A549 (cell line): ENCODE data around the gene MAGI1. TPM values are rescaled to one million over a fixed set of nuclear protein-coding genes. Genes with fewer than 3 reads are reported as not detected.
"Not testable (repeated sequence)": the region's sequence is repeated elsewhere in the genome, so short reads cannot be mapped to it uniquely, and the experiment has no call there.

Source experiments
- ATAC-seq, 2 experiments: fragments of 200-7000 bp in 1 of 2; fragments of >200 bp in 1 of 2; cut with Nextera tagmentation in 1 of 2; cut with Tn5 transposase in 1 of 2; 3 replicates each; pipeline versions ENCODE4 v1.8.0 to v1.9.1; 2018 to 2020; ENCODE audit warnings: mild to moderate bottlenecking in 1 of 2, moderate library complexity in 1 of 2
- CTCF ChIA-PET: fragments of 300-600 bp; sonication (Branson Sonifier 250); formaldehyde crosslinking; extraction: SDS; loops from one replicate; lab custom pipeline; 2021; ENCODE audit warnings: antibody characterized with exemption, inconsistent platforms; lab: Yijun Ruan, JAX
- POLR2A ChIA-PET: fragments of 350-600 bp; formaldehyde crosslinking; extraction: SDS; loops from one replicate; lab custom pipeline; 2021; ENCODE audit warnings: antibody characterized with exemption, inconsistent platforms; lab: Yijun Ruan, JAX
- DNase-seq, 2 experiments: peaks; one replicate each; pipeline versions ENCODE4 v3.0.0 to v3.0.0-alpha.2; 2011 to 2016; ENCODE audit warnings: low read depth in 1 of 2, low spot score in 1 of 2
- FAIRE-seq: peaks from 2 replicates; lab custom pipeline; 2011; peaks lifted over from hg19 to GRCh38; lab: Jason Lieb, UNC
- H3K27ac ChIP-seq, 2 experiments: fragments of >200 bp; sonication (Bioruptor Twin); formaldehyde crosslinking; 3 replicates each; pipeline ENCODE4 v1.5.1; 2016 to 2017
- H3K4me1 ChIP-seq: fragments of >200 bp; sonication (Bioruptor Twin); formaldehyde crosslinking; 3 replicates; pipeline ENCODE4 v1.6.1; 2016
- H3K4me2 ChIP-seq: fragments of >200 bp; sonication (Bioruptor Twin); formaldehyde crosslinking; 3 replicates; pipeline ENCODE4 v1.6.1; 2016
- H3K4me3 ChIP-seq: fragments of >200 bp; sonication (Bioruptor Twin); formaldehyde crosslinking; 3 replicates; pipeline ENCODE4 v1.5.1; 2016
- H3K9me3 ChIP-seq: fragments of >200 bp; sonication (Bioruptor Twin); formaldehyde crosslinking; 3 replicates; pipeline ENCODE4 v1.6.1; 2016
- BHLHE40 ChIP-seq: IDR thresholded peaks from 2 replicates; pipeline ENCODE4 v1.6.1; 2012; ENCODE audit warnings: low read depth, low read length, inconsistent platforms
- CBX8 ChIP-seq: fragments of 200-600 bp; sonication (generic); IDR thresholded peaks from 2 replicates; pipeline ENCODE4 v1.6.1; 2016
- CHD4 ChIP-seq: fragments of 200-600 bp; sonication (generic); IDR thresholded peaks from 2 replicates; pipeline ENCODE4 v1.6.1; 2016; ENCODE audit warnings: antibody characterized with exemption, mild to moderate bottlenecking, borderline replicate concordance
- EHF ChIP-seq: fragments of 250-450 bp; sonication (Bioruptor Pico); IDR thresholded peaks from 2 replicates; pipeline ENCODE4 v1.5.0; 2020; ENCODE audit warnings: mild to moderate bottlenecking
- EHMT2 ChIP-seq: fragments of 200-600 bp; sonication (generic); IDR thresholded peaks from 2 replicates; pipeline ENCODE4 v1.6.1; 2016; ENCODE audit warnings: antibody characterized with exemption, low read depth, mild to moderate bottlenecking, moderate library complexity
- EP300 ChIP-seq, 2 experiments: fragments of >200 bp; sonication (Bioruptor Twin); formaldehyde crosslinking; IDR thresholded peaks; 2 replicates in 1 of 2; 3 replicates in 1 of 2; pipeline ENCODE4 v1.6.1; 2016 to 2017
- ESRRA ChIP-seq: fragments of 150-350 bp; IDR thresholded peaks from 2 replicates; pipeline ENCODE4 v1.6.1; 2014; ENCODE audit warnings: mild to moderate bottlenecking, low read length, borderline replicate concordance
- FOSB ChIP-seq: fragments of 250-450 bp; sonication (Bioruptor Pico); IDR thresholded peaks from 2 replicates; pipeline ENCODE4 v1.5.0; 2020; ENCODE audit warnings: mild to moderate bottlenecking, moderate library complexity
- FOSL2 ChIP-seq, 2 experiments: fragments of 450-650 bp in 1 of 2; fragments of >200 bp in 1 of 2; sonication (Bioruptor Twin) in 1 of 2; formaldehyde crosslinking; IDR thresholded peaks; 2 replicates each; pipeline versions ENCODE4 v1.5.0 to v1.6.1; 2016 to 2020; ENCODE audit warnings: mild to moderate bottlenecking in 1 of 2, moderate library complexity in 1 of 2
- FOXS1 ChIP-seq: fragments of 250-450 bp; sonication (Bioruptor Pico); IDR thresholded peaks from 2 replicates; pipeline ENCODE4 v1.5.0; 2020; ENCODE audit warnings: mild to moderate bottlenecking, moderate library complexity
- HDAC2 ChIP-seq: fragments of 200-600 bp; sonication (generic); IDR thresholded peaks from 2 replicates; pipeline ENCODE4 v1.6.1; 2016
- HOXB13 ChIP-seq: fragments of 250-450 bp; sonication (Bioruptor Pico); IDR thresholded peaks from 2 replicates; pipeline ENCODE4 v1.5.0; 2020; ENCODE audit warnings: low read depth, mild to moderate bottlenecking, moderate library complexity
- HOXB5 ChIP-seq: fragments of 250-450 bp; sonication (Bioruptor Pico); IDR thresholded peaks from 2 replicates; pipeline ENCODE4 v1.5.0; 2020; ENCODE audit warnings: mild to moderate bottlenecking, moderate library complexity
- JUNB ChIP-seq: fragments of >200 bp; sonication (Bioruptor Twin); formaldehyde crosslinking; IDR thresholded peaks from 2 replicates; pipeline ENCODE4 v1.6.1; 2016
- MAFK ChIP-seq: fragments of 450-650 bp; IDR thresholded peaks from 2 replicates; pipeline ENCODE4 v1.6.1; 2014; ENCODE audit not compliant: partially characterized antibody
- MAX ChIP-seq: IDR thresholded peaks from 2 replicates; pipeline ENCODE4 v1.6.1; 2012
- MAZ ChIP-seq: fragments of 150-350 bp; IDR thresholded peaks from 2 replicates; pipeline ENCODE4 v1.6.1; 2014; ENCODE audit warnings: antibody characterized with exemption, low read depth, low read length, borderline replicate concordance
- MYC ChIP-seq: IDR thresholded peaks from 2 replicates; pipeline ENCODE4 v1.6.1; 2012; ENCODE audit warnings: mild to moderate bottlenecking, inconsistent platforms, low read length, improper control_type of control experiment, borderline replicate concordance
- RFX5 ChIP-seq: fragments of 450-650 bp; IDR thresholded peaks from 2 replicates; pipeline ENCODE4 v1.7.1; 2014; ENCODE audit warnings: antibody characterized with exemption, mild to moderate bottlenecking, moderate library complexity
- TP53 ChIP-seq: fragments of 250-450 bp; sonication (Bioruptor Pico); IDR thresholded peaks from 2 replicates; pipeline ENCODE4 v1.5.0; 2021; ENCODE audit warnings: mild to moderate bottlenecking, moderate library complexity
- ZFP36 ChIP-seq: fragments of 450-650 bp; IDR thresholded peaks from 2 replicates; pipeline ENCODE4 v1.6.1; 2014; ENCODE audit warnings: borderline replicate concordance; ENCODE audit not compliant: partially characterized antibody
- ZNF302 ChIP-seq: fragments of 250-450 bp; sonication (Bioruptor Pico); IDR thresholded peaks from 2 replicates; pipeline ENCODE4 v1.9.0; 2021; ENCODE audit warnings: inconsistent platforms, mild to moderate bottlenecking, moderate library complexity
- ZSCAN20 ChIP-seq: fragments of 250-450 bp; sonication (Bioruptor Pico); IDR thresholded peaks from 2 replicates; pipeline ENCODE4 v1.8.0; 2022; ENCODE audit warnings: mild to moderate bottlenecking, moderate library complexity
- WGBS: methylation state at CpG from one replicate; pipeline ENCODE4 v1.1.6; 2017; ENCODE audit errors: missing lambda C conversion rate; 5-methylcytosine and 5-hydroxymethylcytosine counted together
- polyA plus RNA-seq, 4 experiments: library from polyadenylated mRNA; depleted of rRNA in 3 of 4; stranded (reverse); fragments of >200 nt; fragmentation: RNase III in 1 of 4; extraction: RNeasy Plus Mini Kit Qiagen cat#74134 plus additional on column Dnase treatment in 1 of 4; gene quantifications; 2 replicates in 3 of 4; 3 replicates in 1 of 4; pipeline ENCODE4 v1.2.3, GENCODE V29; 2011 to 2017
- TF ChIP-seq, protein P1 (sequence below): IDR thresholded peaks from 2 replicates; pipeline ENCODE4 v1.6.1; 2012; ENCODE audit warnings: low read depth, borderline replicate concordance
- TF ChIP-seq, protein P2 (sequence below): fragments of 250-450 bp; sonication (Bioruptor Pico); IDR thresholded peaks from 2 replicates; pipeline ENCODE4 v1.5.0; 2020; ENCODE audit warnings: low read depth, mild to moderate bottlenecking, moderate library complexity
- TF ChIP-seq, protein P3 (sequence below): fragments of 450-650 bp; IDR thresholded peaks from 2 replicates; pipeline ENCODE4 v1.6.1; 2014; ENCODE audit warnings: antibody characterized with exemption

MAGI1 gene
- polyA plus RNA-seq, 2 of the 4 experiments (the other 2 are of a cell fraction) = 4.7 to 6.6 TPM

GRCh38 chr3:65615329-65615728, 423.4 kb downstream of the MAGI1 start:
- Histone ChIP-seq H3K27ac (no peak overlapping the region), H3K4me1 (no peaks in the 10 kb centered on the region), H3K9me3 (no peaks in the 10 kb centered on the region), H3K4me2 (no peak overlapping the region)
- ATAC-seq (no peak), DNase-seq (no peak)
- CTCF ChIA-PET = interaction anchor here (0.7 kb wide), 1 partner anchor 1806 kb away, joined by 3 read pairs; no protein-coding TSS in a partner anchor
- POLR2A ChIA-PET = no interaction called here
- 75% methylated on average over 4 of the region's 4 CpGs for WGBS
- TF ChIP-seq MAFK (peak; percentile 39), MAX (no peak), EP300 (IDR thresholded peaks at IDR 0.05) (no peak), FOXS1 (CRISPR knock-in tag) (no peak), HDAC2 (no peak), ESRRA (no peak), BHLHE40 (no peak), MYC (no peak)
- TF ChIP-seq, all 56 proteins: peak for 1
- no peak for FAIRE-seq
- H3K4me3 ChIP-seq = no peak overlapping the region

DNA sequence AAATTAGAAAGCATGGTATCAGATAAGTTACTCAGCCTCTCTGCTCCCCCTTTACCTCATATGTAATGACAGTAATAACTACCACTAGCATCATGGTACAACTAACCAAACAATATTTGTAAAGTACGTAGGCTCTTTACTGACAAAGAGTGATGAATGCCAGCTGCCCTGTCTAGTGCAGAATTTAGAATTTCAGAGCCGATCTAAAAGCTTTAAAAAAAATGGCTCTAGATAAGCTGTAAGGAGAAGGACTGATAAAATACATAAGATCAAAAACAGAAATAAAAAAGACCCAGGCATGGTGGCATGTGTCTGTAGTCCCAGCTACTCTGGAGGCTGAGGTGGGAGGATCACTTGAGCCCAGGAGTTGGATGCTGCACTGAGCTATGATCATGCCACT, 424.1 kb downstream of the MAGI1 start:
- Histone ChIP-seq H3K27ac (no peak overlapping the region), H3K4me1 (no peaks in the 10 kb centered on the region), H3K4me3 (no peak overlapping the region), H3K9me3 (no peaks in the 10 kb centered on the region), H3K4me2 (no peak overlapping the region)
- POLR2A ChIA-PET = interaction anchor here (0.7 kb wide), 1 partner anchor 20 kb away, joined by 3 read pairs; no protein-coding TSS in a partner anchor
- FAIRE-seq = no peak
- TF ChIP-seq, protein P1, sequence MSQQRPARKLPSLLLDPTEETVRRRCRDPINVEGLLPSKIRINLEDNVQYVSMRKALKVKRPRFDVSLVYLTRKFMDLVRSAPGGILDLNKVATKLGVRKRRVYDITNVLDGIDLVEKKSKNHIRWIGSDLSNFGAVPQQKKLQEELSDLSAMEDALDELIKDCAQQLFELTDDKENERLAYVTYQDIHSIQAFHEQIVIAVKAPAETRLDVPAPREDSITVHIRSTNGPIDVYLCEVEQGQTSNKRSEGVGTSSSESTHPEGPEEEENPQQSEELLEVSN = no peak
- TF ChIP-seq HOXB13 (CRISPR knock-in tag) (no peak), ZSCAN20 (no peak), RFX5 (no peak), TP53 (CRISPR knock-in tag) (no peak), ZNF302 (CRISPR knock-in tag) (no peak), MAZ (no peak), EHF (CRISPR knock-in tag) (no peak), ESRRA (no peak), MAX (no peak), EHMT2 (no peak), JUNB (no peak), MAFK (no peak)
- TF ChIP-seq, protein P2, sequence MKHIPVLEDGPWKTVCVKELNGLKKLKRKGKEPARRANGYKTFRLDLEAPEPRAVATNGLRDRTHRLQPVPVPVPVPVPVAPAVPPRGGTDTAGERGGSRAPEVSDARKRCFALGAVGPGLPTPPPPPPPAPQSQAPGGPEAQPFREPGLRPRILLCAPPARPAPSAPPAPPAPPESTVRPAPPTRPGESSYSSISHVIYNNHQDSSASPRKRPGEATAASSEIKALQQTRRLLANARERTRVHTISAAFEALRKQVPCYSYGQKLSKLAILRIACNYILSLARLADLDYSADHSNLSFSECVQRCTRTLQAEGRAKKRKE (CRISPR knock-in tag) = no peak
- no peak for DNase-seq
- ATAC-seq = no peak
- CTCF ChIA-PET = interaction anchor here (0.7 kb wide), 1 partner anchor 1805 kb away, joined by 3 read pairs; no protein-coding TSS in a partner anchor
- 65% methylated on average over 2 of the region's 2 CpGs for WGBS

GRCh38 chr3:65607965-65608460, 430.7 kb downstream of the MAGI1 start:
- H3K4me1 ChIP-seq, DNase-seq, H3K4me3 ChIP-seq, H3K4me2 ChIP-seq, CTCF ChIA-PET, H3K9me3 ChIP-seq, POLR2A ChIA-PET, FAIRE-seq, H3K27ac ChIP-seq, ATAC-seq: not testable (repeated sequence)
- WGBS = 60% methylated on average over 8 of the region's 8 CpGs

DNA sequence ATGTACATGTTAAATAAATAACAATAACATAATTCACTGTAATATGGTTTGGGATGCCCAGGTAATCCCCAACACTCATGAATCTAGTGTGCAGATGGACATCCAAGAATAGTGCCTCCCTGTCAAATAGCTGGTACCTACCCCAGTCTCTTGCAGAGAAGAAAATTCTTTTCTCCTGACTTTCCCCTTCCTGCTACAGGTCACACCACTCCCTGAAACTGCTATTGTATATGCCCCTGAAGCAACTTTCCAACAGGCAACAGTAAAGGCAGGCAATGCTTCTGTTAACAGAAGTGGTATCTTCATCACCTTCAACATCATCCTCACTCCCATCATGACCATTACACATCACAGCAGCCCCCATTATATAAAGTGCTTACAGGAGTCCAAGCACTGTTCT, 431.6 kb downstream of the MAGI1 start:
- H3K4me3 ChIP-seq = no peak overlapping the region
- H3K9me3 ChIP-seq = no peaks in the 10 kb centered on the region
- ATAC-seq (no peak), FAIRE-seq (no peak), DNase-seq (no peak)
- H3K27ac ChIP-seq = no peak overlapping the region
- POLR2A ChIA-PET = no interaction called here
- TF ChIP-seq ZFP36 = no peak
- TF ChIP-seq HOXB5 (CRISPR knock-in tag) = no peak
- TF ChIP-seq FOSB (CRISPR knock-in tag) = no peak
- no peak for TF ChIP-seq CHD4
- no peak for TF ChIP-seq CBX8
- TF ChIP-seq RFX5 = no peak
- TF ChIP-seq, protein P3, sequence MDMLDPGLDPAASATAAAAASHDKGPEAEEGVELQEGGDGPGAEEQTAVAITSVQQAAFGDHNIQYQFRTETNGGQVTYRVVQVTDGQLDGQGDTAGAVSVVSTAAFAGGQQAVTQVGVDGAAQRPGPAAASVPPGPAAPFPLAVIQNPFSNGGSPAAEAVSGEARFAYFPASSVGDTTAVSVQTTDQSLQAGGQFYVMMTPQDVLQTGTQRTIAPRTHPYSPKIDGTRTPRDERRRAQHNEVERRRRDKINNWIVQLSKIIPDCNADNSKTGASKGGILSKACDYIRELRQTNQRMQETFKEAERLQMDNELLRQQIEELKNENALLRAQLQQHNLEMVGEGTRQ = no peak
- no peak for TF ChIP-seq FOSL2 (IDR thresholded peaks at IDR 0.05)
- TF ChIP-seq FOSL2 (CRISPR knock-in tag; IDR thresholded peaks at IDR 0.05) = no peak
- no peak for TF ChIP-seq MAFK
- CTCF ChIA-PET = no interaction called here
- no peak overlapping the region for H3K4me2 ChIP-seq
- no peaks in the 10 kb centered on the region for H3K4me1 ChIP-seq
